IMR-90 (cell line): ENCODE data around the gene RIMBP3B.
"Not testable (repeated sequence)": the region's sequence is repeated elsewhere in the genome, so short reads cannot be mapped to it uniquely, and the experiment has no call there.

Experiments
- BHLHE40 ChIP-seq: fragments of 150-350 bp; IDR thresholded peaks from 2 replicates; pipeline ENCODE4 v1.6.1; 2016; ENCODE audit warnings: mild to moderate bottlenecking, low read depth, low read length
- CEBPB ChIP-seq: IDR thresholded peaks from 2 replicates; pipeline ENCODE4 v1.6.1; 2012; ENCODE audit warnings: low read depth, low read length, improper control_type of control experiment
- CHD1 ChIP-seq: IDR thresholded peaks from 2 replicates; pipeline ENCODE4 v1.6.1; 2012; ENCODE audit warnings: low read depth, low read length, improper control_type of control experiment
- CTCF ChIP-seq: conservative IDR thresholded peaks from 2 replicates; pipeline ENCODE4 v1.5.1; 2012; ENCODE audit warnings: mild to moderate bottlenecking, low read depth, low read length, improper control_type of control experiment
- FOS ChIP-seq: fragments of 150-350 bp; IDR thresholded peaks from 2 replicates; pipeline ENCODE4 v1.6.1; 2016; ENCODE audit warnings: low read depth, low read length
- MAFK ChIP-seq: IDR thresholded peaks from 2 replicates; pipeline ENCODE4 v1.6.1; 2012; ENCODE audit warnings: low read depth, low read length, improper control_type of control experiment
- MXI1 ChIP-seq: IDR thresholded peaks from 2 replicates; pipeline ENCODE4 v1.6.1; 2012; ENCODE audit warnings: low read depth, mild to moderate bottlenecking, low read length, moderate library complexity, borderline replicate concordance
- POLR2A ChIP-seq: IDR thresholded peaks from 2 replicates; pipeline ENCODE4 v1.6.1; 2012; ENCODE audit warnings: mild to moderate bottlenecking, low read depth, low read length
- RAD21 ChIP-seq: IDR thresholded peaks from 2 replicates; pipeline ENCODE4 v1.6.1; 2012; ENCODE audit warnings: low read length, improper control_type of control experiment
- RCOR1 ChIP-seq: IDR thresholded peaks from 2 replicates; pipeline ENCODE4 v1.6.1; 2012; ENCODE audit warnings: mild to moderate bottlenecking, low read length, improper control_type of control experiment; ENCODE audit not compliant: insufficient replicate concordance
- SMC3 ChIP-seq: fragments of 150-350 bp; IDR thresholded peaks from 2 replicates; pipeline ENCODE4 v1.6.1; 2016; ENCODE audit warnings: low read depth, mild to moderate bottlenecking, antibody characterized with exemption, low read length, moderate library complexity
- USF2 ChIP-seq: fragments of 150-350 bp; IDR thresholded peaks from 2 replicates; pipeline ENCODE4 v1.6.1; 2017; ENCODE audit warnings: mild to moderate bottlenecking, antibody characterized with exemption, low read length, low read depth

GRCh38 chr22:21407139-21407538 is 23.6 kb downstream of the RIMBP3B start:
- TF ChIP-seq CTCF, POLR2A, RAD21, MXI1, BHLHE40, SMC3, CEBPB, CHD1, USF2, RCOR1, FOS, MAFK: not testable (repeated sequence)
